Adrenal gland (tissue), 5 donors: ENCODE results near the gene RDH8.

Experiments used
- POLR2A ChIP-seq, 2 donors: fragments of 450-650 bp; IDR thresholded peaks; one replicate each; pipeline ENCODE4 v1.6.1; 2017; ENCODE audit warnings: antibody characterized with exemption in 2 of 2, mild to moderate bottlenecking in 2 of 2, moderate library complexity in 1 of 2
- TF ChIP-seq, protein P1 (sequence below), 6 experiments: fragments of 450-650 bp in 4 of 6; fragments of 200-600 bp in 2 of 6; sonication (generic) in 1 of 6; IDR thresholded peaks; 1 replicate in 5 of 6; 2 replicates in 1 of 6; pipeline versions ENCODE4 v1.5.1 to v1.8.0; 2016 to 2021; ENCODE audit warnings: antibody characterized with exemption in 6 of 6, mild to moderate bottlenecking in 2 of 6, moderate library complexity in 1 of 6
- donor health status: DM: no; HTN: no; CAD: no.

DNA sequence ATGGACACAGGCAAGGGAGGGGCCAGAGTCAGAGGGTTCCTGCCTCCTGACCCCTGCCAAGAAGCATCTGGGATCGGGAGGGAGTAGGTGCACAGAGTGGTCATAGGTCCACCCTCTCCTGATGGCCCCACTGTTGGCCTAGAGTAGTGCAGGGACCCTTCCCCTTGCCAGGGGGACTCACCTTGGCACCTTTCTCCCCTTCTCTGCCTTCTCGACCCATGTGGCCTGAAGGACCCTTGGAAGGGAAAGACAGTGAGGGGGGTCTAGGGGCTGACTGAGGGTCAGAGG is 43.7 kb upstream of the RDH8 start:
- TF ChIP-seq, protein P1, sequence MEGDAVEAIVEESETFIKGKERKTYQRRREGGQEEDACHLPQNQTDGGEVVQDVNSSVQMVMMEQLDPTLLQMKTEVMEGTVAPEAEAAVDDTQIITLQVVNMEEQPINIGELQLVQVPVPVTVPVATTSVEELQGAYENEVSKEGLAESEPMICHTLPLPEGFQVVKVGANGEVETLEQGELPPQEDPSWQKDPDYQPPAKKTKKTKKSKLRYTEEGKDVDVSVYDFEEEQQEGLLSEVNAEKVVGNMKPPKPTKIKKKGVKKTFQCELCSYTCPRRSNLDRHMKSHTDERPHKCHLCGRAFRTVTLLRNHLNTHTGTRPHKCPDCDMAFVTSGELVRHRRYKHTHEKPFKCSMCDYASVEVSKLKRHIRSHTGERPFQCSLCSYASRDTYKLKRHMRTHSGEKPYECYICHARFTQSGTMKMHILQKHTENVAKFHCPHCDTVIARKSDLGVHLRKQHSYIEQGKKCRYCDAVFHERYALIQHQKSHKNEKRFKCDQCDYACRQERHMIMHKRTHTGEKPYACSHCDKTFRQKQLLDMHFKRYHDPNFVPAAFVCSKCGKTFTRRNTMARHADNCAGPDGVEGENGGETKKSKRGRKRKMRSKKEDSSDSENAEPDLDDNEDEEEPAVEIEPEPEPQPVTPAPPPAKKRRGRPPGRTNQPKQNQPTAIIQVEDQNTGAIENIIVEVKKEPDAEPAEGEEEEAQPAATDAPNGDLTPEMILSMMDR (IDR thresholded peaks at IDR 0.05): no peak
- no peak for TF ChIP-seq POLR2A (IDR thresholded peaks at IDR 0.05)
